Stimulated activated CD8-positive, alpha-beta memory T cell treated with anti-CD3 and anti-CD28 coated beads, Interleukin-12 subunit alpha, Interleukin-12 subunit beta, amount 100 ng/mL, for 1 hour (primary cell): Measurements from ENCODE around the gene PHC3.
A peak's percentile ranks its signal among the peaks of the same experiment; 100 is the strongest.
"Not testable (repeated sequence)": the region's sequence is repeated elsewhere in the genome, so short reads cannot be mapped to it uniquely, and the experiment has no call there.

Experiments used
- DNase-seq: peaks from one replicate; pipeline ENCODE4 v3.0.0-alpha.2; 2020; ENCODE audit warnings: low read depth

PHC3 gene

GRCh38 chr3:170180908-170181885 lies at the start of gene PHC3:
PHC3 (minus strand) TSS chr3:170181733; CDS start chr3:170181715, 18 bp downstream.
- peak; percentile 92 for DNase-seq

GRCh38 chr3:170228093-170228766 lies 46.7 kb upstream of the PHC3 start:
- no peak for DNase-seq

GRCh38 chr3:170226426-170226960 lies 45.0 kb upstream of the PHC3 start:
- DNase-seq, result no peak

GRCh38 chr3:170225166-170225565 lies 43.6 kb upstream of the PHC3 start:
- DNase-seq, result no peak

- DNase-seq, result peak; percentile 20
These were observed 41.4 kb upstream of the PHC3 start for GRCh38 chr3:170222647-170223541.

- DNase-seq, result peak; percentile 71
These were observed 40.6 kb upstream of the PHC3 start, which contains the start of gene PRKCI for GRCh38 chr3:170221924-170222646. PRKCI (plus strand) TSS chr3:170222424; CDS start chr3:170222670, 246 bp downstream.

GRCh38 chr3:170220871-170221270 lies 39.3 kb upstream of the PHC3 start:
- no peak for DNase-seq

GRCh38 chr3:170219850-170220249 lies 38.3 kb upstream of the PHC3 start:
- DNase-seq, result no peak

GRCh38 chr3:170211668-170212067 lies 30.1 kb upstream of the PHC3 start:
- no peak for DNase-seq

GRCh38 chr3:170207717-170208116 lies 26.2 kb upstream of the PHC3 start:
- DNase-seq, result no peak

- not testable (repeated sequence) for DNase-seq
These were observed 24.7 kb upstream of the PHC3 start for GRCh38 chr3:170206164-170206762.

- DNase-seq, result no peak
These were observed 23.8 kb upstream of the PHC3 start for GRCh38 chr3:170205302-170205701.

- no peak for DNase-seq
These were observed 23.0 kb upstream of the PHC3 start for GRCh38 chr3:170204509-170204908.

- DNase-seq, result no peak
These were observed 22.5 kb upstream of the PHC3 start for GRCh38 chr3:170204023-170204472.

- DNase-seq, result no peak
These were observed 21.9 kb upstream of the PHC3 start for GRCh38 chr3:170203457-170203856.

- DNase-seq, result no peak
These were observed 20.0 kb upstream of the PHC3 start for GRCh38 chr3:170201527-170201926.

GRCh38 chr3:170200987-170201386 lies 19.5 kb upstream of the PHC3 start:
- DNase-seq, result no peak

- DNase-seq, result no peak
These were observed 15.3 kb upstream of the PHC3 start for GRCh38 chr3:170196833-170197232.

GRCh38 chr3:170195759-170196158 lies 14.2 kb upstream of the PHC3 start:
- DNase-seq, result not testable (repeated sequence)
